GM18861 (cell line): Measurements from ENCODE around the gene HIP1R.

ENCODE experiments used
- ATAC-seq: cut with Tn5 transposase; IDR thresholded peaks from one replicate; pipeline ENCODE4 v1.9.1; 2021; ENCODE audit not compliant: unreplicated experiment

Gene HIP1R

DNA sequence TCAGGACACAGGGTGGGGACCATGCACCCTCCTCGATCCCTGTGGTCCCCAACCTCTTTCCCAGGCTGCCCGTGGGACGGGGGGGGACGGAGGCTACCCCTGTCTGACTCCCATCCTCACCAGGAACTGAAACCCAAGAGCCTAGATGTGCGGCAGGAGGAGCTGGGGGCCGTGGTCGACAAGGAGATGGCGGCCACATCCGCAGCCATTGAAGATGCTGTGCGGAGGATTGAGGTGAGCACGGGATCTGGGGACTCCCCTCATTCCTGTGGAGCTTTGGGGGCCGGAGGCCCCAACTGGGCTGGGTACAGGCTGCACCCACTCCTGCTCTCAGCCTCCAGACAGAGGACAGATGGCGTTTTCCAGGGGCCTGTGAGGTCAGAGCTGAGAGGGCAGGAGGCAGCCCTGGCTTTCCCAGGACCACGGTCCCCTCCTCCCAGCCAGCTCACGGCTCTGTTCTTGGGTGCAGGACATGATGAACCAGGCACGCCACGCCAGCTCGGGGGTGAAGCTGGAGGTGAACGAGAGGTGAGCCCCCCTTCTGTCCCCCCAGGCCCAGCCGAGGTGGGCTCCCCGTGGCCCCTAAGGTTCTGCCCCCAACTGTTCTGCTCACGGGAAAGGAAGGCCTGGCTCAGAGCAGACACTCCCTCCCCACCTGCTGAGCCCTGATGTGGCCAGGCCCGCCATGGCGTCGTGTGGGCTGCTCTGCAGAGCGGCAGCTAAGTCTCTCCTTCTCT lies 24.2 kb downstream of the HIP1R start:
- no peak for ATAC-seq

DNA sequence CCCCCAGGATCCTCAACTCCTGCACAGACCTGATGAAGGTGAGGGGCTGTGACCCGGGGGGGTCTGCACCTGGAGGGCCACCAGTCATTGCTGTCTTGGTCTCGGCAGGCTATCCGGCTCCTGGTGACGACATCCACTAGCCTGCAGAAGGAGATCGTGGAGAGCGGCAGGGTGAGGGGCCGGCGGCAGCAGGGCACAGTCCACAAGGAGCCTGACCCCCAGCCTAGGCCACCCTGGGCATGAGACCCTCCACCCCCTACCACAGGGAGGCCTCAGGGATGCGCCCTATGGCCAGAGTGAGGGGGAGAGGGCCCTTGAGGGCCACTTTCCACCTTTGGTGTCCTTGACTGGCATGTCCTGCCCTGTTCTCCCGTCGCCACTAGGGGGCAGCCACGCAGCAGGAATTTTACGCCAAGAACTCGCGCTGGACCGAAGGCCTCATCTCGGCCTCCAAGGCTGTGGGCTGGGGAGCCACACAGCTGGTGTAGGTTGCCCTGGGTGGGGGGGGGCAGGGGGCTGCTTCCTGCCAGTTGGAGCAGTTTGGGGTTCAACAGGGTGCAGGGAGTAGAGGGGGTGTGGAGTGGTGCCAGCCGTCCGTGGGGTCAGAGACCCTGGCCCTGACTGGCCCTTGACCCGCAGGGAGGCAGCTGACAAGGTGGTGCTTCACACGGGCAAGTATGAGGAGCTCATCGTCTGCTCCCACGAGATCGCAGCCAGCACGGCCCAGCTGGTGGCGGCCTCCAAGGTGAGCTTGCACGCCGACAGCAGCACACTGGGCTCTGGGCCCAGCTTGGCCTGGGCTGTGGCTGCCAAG lies 25.0 kb downstream of the HIP1R start:
- ATAC-seq, result no peak

DNA sequence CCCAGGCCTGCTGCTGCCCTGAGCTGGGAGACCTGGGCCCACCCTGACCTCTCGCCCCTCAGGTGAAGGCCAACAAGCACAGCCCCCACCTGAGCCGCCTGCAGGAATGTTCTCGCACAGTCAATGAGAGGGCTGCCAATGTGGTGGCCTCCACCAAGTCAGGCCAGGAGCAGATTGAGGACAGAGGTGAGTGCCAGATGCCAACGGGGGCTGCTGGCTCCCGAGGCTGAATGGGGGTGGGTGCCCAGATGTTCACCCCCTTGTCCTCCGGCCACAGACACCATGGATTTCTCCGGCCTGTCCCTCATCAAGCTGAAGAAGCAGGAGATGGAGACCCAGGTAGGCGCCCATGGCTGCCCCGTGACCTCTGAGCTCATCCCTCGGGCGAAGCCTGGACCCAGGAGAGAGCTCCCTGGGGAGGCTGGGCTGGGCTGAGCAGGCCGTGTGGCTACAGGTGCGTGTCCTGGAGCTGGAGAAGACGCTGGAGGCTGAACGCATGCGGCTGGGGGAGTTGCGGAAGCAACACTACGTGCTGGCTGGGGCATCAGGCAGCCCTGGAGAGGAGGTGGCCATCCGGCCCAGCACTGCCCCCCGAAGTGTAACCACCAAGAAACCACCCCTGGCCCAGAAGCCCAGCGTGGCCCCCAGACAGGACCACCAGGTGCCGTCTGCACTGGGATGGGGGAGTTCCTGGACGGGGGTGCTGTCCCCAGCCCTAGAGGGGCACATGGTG lies 25.8 kb downstream of the HIP1R start:
- no peak for ATAC-seq

DNA sequence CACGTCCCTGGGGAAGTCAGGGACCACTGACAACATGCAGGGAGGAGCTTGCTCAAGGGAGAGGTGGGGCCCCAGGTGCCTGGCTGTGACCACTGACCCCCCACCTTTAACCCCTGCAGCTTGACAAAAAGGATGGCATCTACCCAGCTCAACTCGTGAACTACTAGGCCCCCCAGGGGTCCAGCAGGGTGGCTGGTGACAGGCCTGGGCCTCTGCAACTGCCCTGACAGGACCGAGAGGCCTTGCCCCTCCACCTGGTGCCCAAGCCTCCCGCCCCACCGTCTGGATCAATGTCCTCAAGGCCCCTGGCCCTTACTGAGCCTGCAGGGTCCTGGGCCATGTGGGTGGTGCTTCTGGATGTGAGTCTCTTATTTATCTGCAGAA lies 26.3 kb downstream of the HIP1R start:
- ATAC-seq, result no peak

DNA sequence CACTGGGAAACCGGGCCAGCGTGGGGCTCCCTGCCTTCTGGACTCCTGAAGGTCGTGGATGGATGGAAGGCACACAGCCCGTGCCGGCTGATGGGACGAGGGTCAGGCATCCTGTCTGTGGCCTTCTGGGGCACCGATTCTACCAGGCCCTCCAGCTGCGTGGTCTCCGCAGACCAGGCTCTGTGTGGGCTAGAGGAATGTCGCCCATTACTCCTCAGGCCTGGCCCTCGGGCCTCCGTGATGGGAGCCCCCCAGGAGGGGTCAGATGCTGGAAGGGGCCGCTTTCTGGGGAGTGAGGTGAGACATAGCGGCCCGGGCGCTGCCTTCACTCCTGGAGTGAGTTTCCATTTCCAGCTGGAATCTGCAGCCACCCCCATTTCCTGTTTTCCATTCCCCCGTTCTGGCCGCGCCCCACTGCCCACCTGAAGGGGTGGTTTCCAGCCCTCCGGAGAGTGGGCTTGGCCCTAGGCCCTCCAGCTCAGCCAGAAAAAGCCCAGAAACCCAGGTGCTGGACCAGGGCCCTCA lies 26.9 kb downstream of the HIP1R start:
- no peak for ATAC-seq

- ATAC-seq, result no peak
Observed at GRCh38 chr12:122862872-122863701, 27.8 kb downstream of the HIP1R start.

- no peak for ATAC-seq
Observed at GRCh38 chr12:122864894-122865253, 29.6 kb downstream of the HIP1R start.

DNA sequence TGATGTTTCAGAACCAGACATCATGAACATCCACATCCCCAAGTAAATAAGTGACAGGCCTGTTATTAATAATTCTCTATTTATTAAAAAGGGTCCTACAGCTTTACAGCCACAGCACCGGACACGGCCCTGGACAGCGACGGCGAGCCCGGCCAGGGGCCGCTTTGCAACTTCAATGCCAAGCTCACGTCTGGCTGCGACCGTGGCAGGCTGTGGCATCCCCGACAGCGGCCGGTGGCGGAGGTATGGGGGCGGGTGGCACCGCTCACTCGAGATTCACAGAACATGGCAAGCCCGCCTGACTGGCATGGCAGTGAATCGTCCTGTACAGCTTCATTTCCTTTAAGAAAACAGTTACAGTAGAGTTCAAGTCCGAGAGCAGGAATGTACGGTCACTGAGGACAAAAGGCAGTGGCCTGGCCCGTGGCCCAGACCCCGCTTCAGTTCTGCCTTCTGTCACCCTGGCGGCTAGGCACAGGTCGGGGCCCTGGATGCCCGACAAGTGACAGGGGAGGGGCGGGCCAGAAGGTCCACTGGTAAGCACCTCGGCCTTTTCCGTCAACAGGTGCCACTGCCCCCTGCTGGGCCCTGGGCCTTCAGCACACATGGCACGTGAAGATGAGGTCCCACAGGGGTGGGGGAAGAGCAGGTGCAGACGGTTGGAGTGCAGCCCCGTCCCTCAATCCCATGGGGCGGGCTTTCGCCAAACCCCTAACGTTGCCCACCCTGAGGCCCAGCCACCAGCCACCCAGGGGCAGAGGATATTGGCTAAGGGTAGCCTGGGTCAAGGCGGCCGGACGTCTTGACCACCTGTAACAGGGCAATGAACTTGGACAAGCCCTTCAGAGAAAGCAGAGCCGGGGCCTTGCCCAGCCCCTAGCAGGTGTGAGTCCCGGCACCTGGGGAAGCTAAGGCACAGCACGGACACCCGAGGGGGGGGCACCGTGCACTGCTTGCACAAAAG lies 30.3 kb downstream of the HIP1R start:
- no peak for ATAC-seq

DNA sequence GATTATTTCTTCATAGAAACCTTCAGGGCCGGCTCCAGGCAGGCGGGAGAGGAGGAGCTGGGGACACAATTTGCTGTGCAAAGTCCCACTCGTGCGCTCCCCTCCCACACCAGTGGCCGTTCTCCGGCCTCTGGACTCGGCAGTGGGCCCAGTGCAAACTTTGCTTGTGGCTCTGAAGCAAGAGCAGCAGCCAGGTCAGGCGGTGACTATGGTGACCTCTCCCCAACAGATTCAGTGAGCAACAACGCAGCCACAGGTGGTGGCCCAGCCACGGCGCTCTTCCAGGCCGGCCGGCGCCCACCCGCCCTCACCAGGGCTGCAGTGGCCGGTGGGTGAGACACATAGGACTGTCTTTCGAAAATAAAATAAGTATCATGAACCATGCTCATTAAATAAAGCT lies 31.1 kb downstream of the HIP1R start:
- no peak for ATAC-seq

- no peak for ATAC-seq
Observed at GRCh38 chr12:122866950-122867607, 31.8 kb downstream of the HIP1R start.

- no peak for ATAC-seq
Observed at GRCh38 chr12:122867691-122868461, 32.6 kb downstream of the HIP1R start.

GRCh38 chr12:122868471-122869177 lies 33.4 kb downstream of the HIP1R start:
- ATAC-seq, result no peak

DNA sequence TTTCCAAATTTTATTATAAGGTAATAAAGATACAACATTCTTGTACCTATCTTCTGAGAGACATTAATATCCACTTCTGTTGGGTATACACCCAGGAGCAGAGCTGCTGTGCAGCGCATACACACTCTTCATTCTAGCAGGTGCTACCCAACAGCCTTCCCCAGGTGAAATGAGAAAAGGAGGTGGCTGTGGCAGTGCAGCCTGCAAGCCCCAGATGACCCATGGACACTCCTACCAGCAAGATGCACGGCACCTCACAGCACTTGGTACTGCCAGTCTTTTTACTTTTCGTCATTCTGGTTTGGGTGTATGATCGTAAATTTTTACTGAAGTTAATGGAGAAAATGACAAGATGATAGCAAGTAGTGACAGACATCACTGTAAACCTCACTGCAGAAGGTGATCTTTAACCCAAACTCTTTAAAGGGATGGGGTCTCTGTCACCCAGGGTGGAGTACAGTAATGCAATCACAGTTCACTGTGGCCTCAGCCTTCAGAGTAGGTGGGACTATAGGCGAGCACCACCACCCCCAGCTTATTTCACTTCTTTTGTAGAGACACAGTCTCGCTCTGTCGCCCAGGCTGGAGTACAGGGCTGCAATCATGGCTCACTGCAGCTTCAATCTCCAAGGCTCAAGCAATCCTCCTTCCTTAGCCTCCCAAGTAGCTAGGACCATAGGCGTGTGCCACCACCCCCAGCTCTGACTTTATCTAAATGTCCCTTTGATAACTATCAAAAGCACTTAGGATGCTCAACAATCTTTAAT lies 34.1 kb downstream of the HIP1R start:
- ATAC-seq, result no peak

DNA sequence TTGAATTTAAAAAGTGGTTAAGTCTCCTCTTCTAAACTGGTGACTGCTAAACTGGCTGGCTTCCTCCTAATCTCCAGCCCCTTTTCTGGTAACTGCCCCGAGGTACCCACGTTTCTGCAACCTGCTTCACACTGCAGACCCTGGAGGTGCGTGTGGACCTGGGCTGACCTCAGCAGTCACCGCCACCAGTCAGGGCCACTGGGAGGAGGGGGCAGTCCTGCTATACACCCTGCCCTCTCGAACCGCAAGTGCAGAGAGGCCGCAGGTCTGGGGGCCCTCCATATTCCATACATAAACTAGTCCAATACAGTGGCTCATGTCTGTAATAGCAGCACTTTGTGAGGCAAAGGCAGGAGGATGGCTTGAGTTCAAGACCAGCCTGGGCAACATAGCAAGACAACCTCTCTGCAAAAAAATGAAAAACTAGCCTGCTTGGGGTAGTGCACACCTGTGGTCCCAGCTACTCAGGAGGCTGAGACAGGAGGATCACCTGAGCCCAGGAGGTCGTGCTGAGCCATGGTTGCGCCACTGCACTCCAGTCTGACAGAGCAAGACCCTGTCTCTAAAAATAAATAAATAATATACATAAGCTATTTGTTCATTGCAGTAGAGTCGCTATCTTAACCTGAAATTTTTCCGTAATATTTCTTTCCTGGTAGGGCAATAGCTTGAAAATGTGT lies 35.0 kb downstream of the HIP1R start:
- ATAC-seq, result no peak

- ATAC-seq, result no peak
Observed at GRCh38 chr12:122870867-122871664, 35.8 kb downstream of the HIP1R start.
